ENCODE measurements around the gene PTPRG. TPM values are rescaled to one million over a fixed set of nuclear protein-coding genes. Genes with fewer than 3 reads are reported as not detected.

The PTPRG gene
- total RNA-seq, 2 donors from 2014 or later, result 33.9 to 39.2 TPM

DNA sequence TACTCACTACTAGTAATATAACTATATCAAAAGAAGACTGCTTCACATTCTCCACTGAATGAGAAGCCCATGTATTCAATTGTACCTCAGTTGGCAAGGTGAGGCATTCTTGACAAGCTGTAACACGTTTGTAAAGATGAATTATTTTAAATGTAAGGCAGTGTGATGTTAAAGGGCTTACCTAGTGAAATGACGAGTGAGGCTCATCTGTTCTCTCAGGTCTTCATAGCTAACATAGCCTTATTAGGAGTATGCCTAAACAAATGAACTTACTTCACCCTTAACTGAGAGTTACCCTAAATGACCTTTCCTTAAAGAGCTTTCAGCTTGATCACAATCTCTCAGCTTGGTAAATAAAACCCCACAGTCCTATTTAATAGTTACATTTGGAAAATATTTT lies 684.7 kb downstream of the PTPRG start:
- no peaks in the 10 kb centered on the region for H3K36me3 ChIP-seq
- H3K4me3 ChIP-seq, result no peak overlapping the region
- peaks cover 0 to 6% of the 10 kb centered on the region in 2 donors for H3K4me1 ChIP-seq
- TF ChIP-seq, protein P1, sequence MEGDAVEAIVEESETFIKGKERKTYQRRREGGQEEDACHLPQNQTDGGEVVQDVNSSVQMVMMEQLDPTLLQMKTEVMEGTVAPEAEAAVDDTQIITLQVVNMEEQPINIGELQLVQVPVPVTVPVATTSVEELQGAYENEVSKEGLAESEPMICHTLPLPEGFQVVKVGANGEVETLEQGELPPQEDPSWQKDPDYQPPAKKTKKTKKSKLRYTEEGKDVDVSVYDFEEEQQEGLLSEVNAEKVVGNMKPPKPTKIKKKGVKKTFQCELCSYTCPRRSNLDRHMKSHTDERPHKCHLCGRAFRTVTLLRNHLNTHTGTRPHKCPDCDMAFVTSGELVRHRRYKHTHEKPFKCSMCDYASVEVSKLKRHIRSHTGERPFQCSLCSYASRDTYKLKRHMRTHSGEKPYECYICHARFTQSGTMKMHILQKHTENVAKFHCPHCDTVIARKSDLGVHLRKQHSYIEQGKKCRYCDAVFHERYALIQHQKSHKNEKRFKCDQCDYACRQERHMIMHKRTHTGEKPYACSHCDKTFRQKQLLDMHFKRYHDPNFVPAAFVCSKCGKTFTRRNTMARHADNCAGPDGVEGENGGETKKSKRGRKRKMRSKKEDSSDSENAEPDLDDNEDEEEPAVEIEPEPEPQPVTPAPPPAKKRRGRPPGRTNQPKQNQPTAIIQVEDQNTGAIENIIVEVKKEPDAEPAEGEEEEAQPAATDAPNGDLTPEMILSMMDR (IDR thresholded peaks at IDR 0.05), result no peak
- no peak for DNase-seq (ENCODE audit: low spot score)
- no peaks in the 10 kb centered on the region for H3K9me3 ChIP-seq
- no peak overlapping the region for H3K27ac ChIP-seq
- H3K27me3 ChIP-seq, result no peaks in the 10 kb centered on the region

DNA sequence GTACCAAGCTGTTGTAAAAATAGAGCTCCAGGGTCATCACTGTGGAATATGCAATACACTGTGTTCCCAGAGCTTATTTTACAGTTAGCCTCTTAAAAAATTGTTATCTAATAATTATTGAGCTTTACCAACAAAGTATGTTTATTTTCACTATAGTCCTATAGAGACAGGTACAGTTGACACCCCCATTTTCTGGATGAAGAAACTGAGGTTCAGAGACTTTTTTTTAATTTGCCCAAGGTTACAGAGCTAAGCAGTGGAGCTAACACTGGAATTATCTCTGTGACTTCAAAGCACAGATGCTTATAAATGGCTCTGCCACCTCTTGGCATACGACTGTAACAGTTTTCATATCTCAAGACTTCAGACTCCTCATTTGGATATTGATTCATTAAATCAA lies 685.6 kb downstream of the PTPRG start:
- TF ChIP-seq, protein P1 (IDR thresholded peaks at IDR 0.05), result no peak
- H3K27me3 ChIP-seq, result no peaks in the 10 kb centered on the region
- H3K27ac ChIP-seq, result no peak overlapping the region
- H3K4me1 ChIP-seq, result peaks cover 0 to 6% of the 10 kb centered on the region in 2 donors
- no peak for DNase-seq (ENCODE audit: low spot score)
- no peaks in the 10 kb centered on the region for H3K9me3 ChIP-seq
- H3K4me3 ChIP-seq, result no peak overlapping the region
- no peaks in the 10 kb centered on the region for H3K36me3 ChIP-seq

DNA sequence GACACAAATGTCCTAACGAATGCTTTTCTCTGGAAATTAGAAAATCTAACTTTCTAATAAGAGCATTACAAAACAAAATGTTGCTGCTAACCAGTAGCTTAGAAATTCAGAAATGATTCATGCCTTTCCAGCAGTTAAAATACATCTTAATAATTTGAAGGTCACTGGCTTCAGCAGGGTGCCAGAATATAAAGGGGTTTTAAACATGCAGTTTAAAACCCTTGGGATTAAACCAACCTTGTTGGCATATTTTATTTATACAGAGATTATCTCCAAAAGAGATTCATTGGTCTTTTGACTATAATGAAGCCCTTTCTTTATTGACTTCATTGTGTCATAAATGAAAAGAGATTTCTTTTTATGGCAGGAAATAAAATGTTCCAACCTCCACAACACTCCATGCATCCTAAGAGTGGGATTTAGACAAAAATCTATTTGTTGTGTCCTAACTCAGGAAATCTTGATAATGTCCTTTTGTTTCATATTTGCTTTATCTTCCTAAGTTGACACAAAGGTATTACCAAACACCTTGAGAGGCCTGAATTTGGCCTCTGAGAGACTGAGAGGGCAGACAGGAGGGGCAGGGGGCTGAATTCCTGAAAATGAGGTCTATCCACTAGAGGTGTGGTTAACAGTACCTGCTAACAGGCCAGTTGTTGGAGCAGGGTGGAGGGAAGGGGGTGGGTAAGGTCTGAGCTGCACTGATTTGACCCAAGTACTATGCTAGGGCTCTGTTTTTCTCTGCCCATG lies 687.5 kb downstream of the PTPRG start:
- Histone ChIP-seq H3K4me1 (peaks cover 0 to 18% of the 10 kb centered on the region in 2 donors), H3K27ac (no peak overlapping the region), H3K4me3 (no peak overlapping the region), H3K27me3 (no peaks in the 10 kb centered on the region), H3K36me3 (no peaks in the 10 kb centered on the region), H3K9me3 (no peaks in the 10 kb centered on the region)
- TF ChIP-seq, protein P1 (IDR thresholded peaks at IDR 0.05), result no peak
- DNase-seq (ENCODE audit: low spot score), result no peak

DNA sequence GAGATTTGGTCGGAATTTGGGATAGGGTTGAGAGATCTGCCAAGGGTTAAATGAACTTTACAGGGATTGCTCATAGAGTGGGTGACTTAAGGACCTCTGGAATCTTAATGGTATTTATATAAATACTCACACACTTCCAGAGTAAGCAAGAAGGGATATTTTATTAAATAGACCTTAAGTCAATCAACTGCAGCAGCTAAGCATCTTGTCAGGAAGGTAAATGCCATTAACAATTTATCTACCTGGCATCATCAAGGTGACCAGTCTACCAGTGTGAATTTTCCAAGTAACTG lies 688.1 kb downstream of the PTPRG start:
- TF ChIP-seq, protein P1 (IDR thresholded peaks at IDR 0.05), result no peak
- Histone ChIP-seq H3K36me3 (no peaks in the 10 kb centered on the region), H3K27me3 (no peaks in the 10 kb centered on the region), H3K4me1 (peaks cover 0 to 22% of the 10 kb centered on the region in 2 donors), H3K9me3 (no peaks in the 10 kb centered on the region), H3K4me3 (no peak overlapping the region), H3K27ac (no peak overlapping the region)
- DNase-seq (ENCODE audit: low spot score), result no peak

DNA sequence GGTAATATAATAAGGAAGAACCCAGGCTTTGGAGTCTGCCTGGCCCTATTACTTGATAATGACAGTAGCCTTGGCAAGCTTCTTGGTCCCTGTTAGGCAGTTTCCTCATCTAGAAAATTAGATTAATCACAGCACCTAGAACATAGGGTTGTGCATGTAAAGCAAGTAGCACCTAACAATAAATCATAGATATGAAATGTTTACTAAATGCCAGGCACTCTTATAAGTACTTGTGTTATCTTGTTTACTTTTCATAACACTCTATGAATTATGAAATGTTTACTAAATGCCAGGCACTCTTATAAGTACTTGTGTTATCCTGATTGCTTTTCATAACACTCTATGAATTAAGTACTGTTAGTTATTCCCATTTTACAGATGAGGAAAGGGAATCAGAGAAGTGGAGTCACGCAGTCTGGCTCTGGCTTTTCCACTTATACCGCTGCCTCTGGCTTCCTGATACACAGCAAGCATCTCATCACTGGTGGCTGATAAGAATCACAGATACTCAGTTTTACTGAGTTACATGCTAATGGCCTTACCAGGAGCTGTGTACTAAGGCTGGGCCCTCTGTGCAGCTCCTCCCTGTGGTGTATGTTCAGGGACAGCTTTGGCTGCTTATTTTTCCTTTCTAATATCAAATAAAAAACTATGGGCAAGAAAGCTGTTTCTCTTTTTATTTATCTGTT lies 688.6 kb downstream of the PTPRG start:
- no peak overlapping the region for H3K4me3 ChIP-seq
- no peaks in the 10 kb centered on the region for H3K36me3 ChIP-seq
- TF ChIP-seq, protein P1 (IDR thresholded peaks at IDR 0.05), result no peak
- H3K27me3 ChIP-seq, result no peaks in the 10 kb centered on the region
- peaks cover 0 to 22% of the 10 kb centered on the region in 2 donors for H3K4me1 ChIP-seq
- no peak overlapping the region for H3K27ac ChIP-seq
- DNase-seq (ENCODE audit: low spot score), result no peak
- H3K9me3 ChIP-seq, result no peaks in the 10 kb centered on the region
